HG03045 (cell line): ENCODE data around the gene SPSB1.
A peak's percentile ranks its signal among the peaks of the same experiment; 100 is the strongest.

Experiments
- ATAC-seq: cut with Tn5 transposase; IDR thresholded peaks from one replicate; pipeline ENCODE4 v1.9.1; 2021; ENCODE audit warnings: mild to moderate bottlenecking, moderate library complexity; ENCODE audit not compliant: unreplicated experiment

The SPSB1 gene

GRCh38 chr1:9413877-9414213 lies 121.2 kb downstream of the SPSB1 start:
- peak; percentile 7 for ATAC-seq

GRCh38 chr1:9416506-9416905 lies 123.8 kb downstream of the SPSB1 start:
- no peak for ATAC-seq

GRCh38 chr1:9416918-9417500 lies 124.3 kb downstream of the SPSB1 start:
- ATAC-seq, result no peak

GRCh38 chr1:9417695-9418094 lies 125.0 kb downstream of the SPSB1 start:
- ATAC-seq, result no peak

- ATAC-seq, result no peak
These were observed 126.2 kb downstream of the SPSB1 start for GRCh38 chr1:9418851-9419250.
